Stomach (tissue), 4 donors: ENCODE measurements around the gene CD52.

Source experiments
- POLR2A ChIP-seq, 4 donors: fragments of 450-650 bp; IDR thresholded peaks; one replicate each; pipeline ENCODE4 v1.6.1; 2016; ENCODE audit warnings: antibody characterized with exemption in 4 of 4, control low read depth in 2 of 4, mild to moderate bottlenecking in 1 of 4, moderate library complexity in 1 of 4
- POLR2AphosphoS5 ChIP-seq, 3 donors: sonication (generic); formaldehyde crosslinking; IDR thresholded peaks; one replicate each; pipeline ENCODE4 v1.6.1; 2016; ENCODE audit warnings: antibody characterized with exemption in 3 of 3
- TF ChIP-seq, protein P1 (sequence below), 7 experiments: fragments of 450-650 bp in 4 of 7; fragments of 200-600 bp in 3 of 7; sonication (generic) in 3 of 7; IDR thresholded peaks; one replicate each; pipeline ENCODE4 v1.5.1; 2016 to 2019; ENCODE audit warnings: antibody characterized with exemption in 7 of 7, control low read depth in 2 of 7, mild to moderate bottlenecking in 1 of 7

DNA sequence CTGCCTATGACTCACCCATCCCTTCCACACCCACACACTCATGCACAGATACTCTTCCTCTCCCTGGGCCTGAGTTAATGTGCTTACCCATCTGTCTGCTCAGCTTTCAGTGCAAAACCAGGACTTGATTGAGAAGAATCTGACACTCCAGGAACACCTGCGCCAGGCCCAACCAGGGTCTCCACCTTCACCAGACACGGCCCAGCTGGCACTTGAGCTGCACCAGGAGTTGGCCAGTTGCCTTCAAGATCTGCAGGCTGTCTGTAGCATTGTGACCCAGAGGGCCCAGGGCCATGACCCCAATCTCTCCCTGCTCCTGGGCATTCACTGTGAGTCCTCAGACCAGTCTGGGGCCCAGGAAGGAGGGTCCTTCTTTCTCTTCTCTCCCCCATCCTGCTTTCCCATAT, 41.3 kb upstream of the CD52 start:
- TF ChIP-seq POLR2AphosphoS5 (IDR thresholded peaks at IDR 0.05): no peak
- TF ChIP-seq POLR2A (IDR thresholded peaks at IDR 0.05): no peak
- TF ChIP-seq, protein P1, sequence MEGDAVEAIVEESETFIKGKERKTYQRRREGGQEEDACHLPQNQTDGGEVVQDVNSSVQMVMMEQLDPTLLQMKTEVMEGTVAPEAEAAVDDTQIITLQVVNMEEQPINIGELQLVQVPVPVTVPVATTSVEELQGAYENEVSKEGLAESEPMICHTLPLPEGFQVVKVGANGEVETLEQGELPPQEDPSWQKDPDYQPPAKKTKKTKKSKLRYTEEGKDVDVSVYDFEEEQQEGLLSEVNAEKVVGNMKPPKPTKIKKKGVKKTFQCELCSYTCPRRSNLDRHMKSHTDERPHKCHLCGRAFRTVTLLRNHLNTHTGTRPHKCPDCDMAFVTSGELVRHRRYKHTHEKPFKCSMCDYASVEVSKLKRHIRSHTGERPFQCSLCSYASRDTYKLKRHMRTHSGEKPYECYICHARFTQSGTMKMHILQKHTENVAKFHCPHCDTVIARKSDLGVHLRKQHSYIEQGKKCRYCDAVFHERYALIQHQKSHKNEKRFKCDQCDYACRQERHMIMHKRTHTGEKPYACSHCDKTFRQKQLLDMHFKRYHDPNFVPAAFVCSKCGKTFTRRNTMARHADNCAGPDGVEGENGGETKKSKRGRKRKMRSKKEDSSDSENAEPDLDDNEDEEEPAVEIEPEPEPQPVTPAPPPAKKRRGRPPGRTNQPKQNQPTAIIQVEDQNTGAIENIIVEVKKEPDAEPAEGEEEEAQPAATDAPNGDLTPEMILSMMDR (IDR thresholded peaks at IDR 0.05): no peak
